IPS DF 4.7 (cell line): ENCODE data around the gene SORCS3.

Experiments used
- DNase-seq: peaks from one replicate; pipeline ENCODE4 v3.0.0-alpha.2; 2013; ENCODE audit warnings: low spot score; ENCODE audit errors: extremely low read depth

SORCS3 gene

GRCh38 chr10:105252911-105253310, 611.8 kb downstream of the SORCS3 start:
- peak; percentile 3 for DNase-seq

- DNase-seq: no peak
Observed at GRCh38 chr10:105253515-105254212, 612.6 kb downstream of the SORCS3 start.

- DNase-seq: no peak
Observed at GRCh38 chr10:105258036-105258673, 617.1 kb downstream of the SORCS3 start.

- no peak for DNase-seq
Observed at GRCh38 chr10:105258674-105259065, 617.6 kb downstream of the SORCS3 start.

- no peak for DNase-seq
Observed at GRCh38 chr10:105259201-105259600, 618.1 kb downstream of the SORCS3 start.

GRCh38 chr10:105262666-105263065, 621.6 kb downstream of the SORCS3 start:
- DNase-seq: no peak

- no peak for DNase-seq
Observed at GRCh38 chr10:105266966-105267539, 626.0 kb downstream of the SORCS3 start.

- no peak for DNase-seq
Observed at GRCh38 chr10:105268961-105269360, 627.9 kb downstream of the SORCS3 start.

GRCh38 chr10:105269689-105270088, 628.6 kb downstream of the SORCS3 start:
- no peak for DNase-seq

GRCh38 chr10:105274556-105275070, 633.5 kb downstream of the SORCS3 start:
- no peak for DNase-seq

GRCh38 chr10:105278439-105278838, 637.3 kb downstream of the SORCS3 start:
- DNase-seq: no peak

GRCh38 chr10:105279101-105279500, 638.0 kb downstream of the SORCS3 start:
- DNase-seq: no peak

GRCh38 chr10:105280895-105281294, 639.8 kb downstream of the SORCS3 start:
- DNase-seq: no peak

- DNase-seq: no peak
Observed at GRCh38 chr10:105284476-105285215, 643.6 kb downstream of the SORCS3 start.

GRCh38 chr10:105288026-105288425, 646.9 kb downstream of the SORCS3 start:
- no peak for DNase-seq

- no peak for DNase-seq
Observed at GRCh38 chr10:105288613-105289012, 647.5 kb downstream of the SORCS3 start.

GRCh38 chr10:105291571-105291970, 650.5 kb downstream of the SORCS3 start:
- DNase-seq: no peak

GRCh38 chr10:105292236-105292635, 651.1 kb downstream of the SORCS3 start:
- DNase-seq: no peak
